ENCODE results near the gene PROX1.

Gene PROX1

DNA sequence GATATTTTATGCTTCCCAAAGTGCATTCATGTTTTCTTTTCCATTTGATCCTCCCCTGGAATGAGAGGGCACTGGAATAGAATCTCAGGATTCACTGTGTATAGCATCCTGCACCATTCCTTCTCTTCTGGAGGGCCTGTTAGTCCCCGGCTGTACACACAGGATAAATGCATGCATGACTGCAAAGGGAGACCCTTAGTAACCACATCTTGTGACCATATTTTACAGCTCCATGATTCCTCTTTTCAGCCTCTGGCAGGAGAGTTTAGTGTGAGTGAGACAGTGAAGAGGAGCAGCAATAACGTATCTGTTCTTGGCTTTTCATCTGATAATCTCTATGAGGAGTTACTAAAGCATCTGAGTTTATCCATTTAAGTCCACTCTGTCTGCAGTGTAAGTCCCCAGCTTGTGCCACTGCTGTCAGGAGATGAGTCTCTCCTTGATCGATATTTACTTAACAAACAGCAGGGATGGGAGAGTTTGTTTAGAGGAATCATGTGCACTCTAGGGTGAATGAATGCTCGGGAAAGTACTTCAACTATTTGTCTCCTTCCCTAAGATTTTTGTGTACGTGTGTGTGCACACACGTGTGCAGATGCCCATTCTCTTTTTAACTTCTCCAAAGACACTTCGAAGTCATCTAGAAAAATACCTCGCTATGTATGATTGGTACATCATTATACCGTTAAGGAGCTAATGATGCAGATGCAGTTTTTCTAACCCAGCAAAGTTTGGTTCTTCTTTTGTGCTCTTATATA, 41.1 kb downstream of the PROX1 start:
- Histone ChIP-seq H3K4me2 (no peak overlapping the region), H4K20me1 (0 out of 22 replicates have a peak, but pooled peaks cover 0 to 4% (median 0%) of the 10 kb centered on the region in 11 experiments), H3K4me1 (no peaks in the 10 kb centered on the region), H3K4me3 (no peak overlapping the region), H3K9ac (no peak overlapping the region), H3K36me3 (peaks cover 0 to 9% (median 0%) of the 10 kb centered on the region in 11 experiments; a peak in 2 of 22 replicates), H3K9me3 (replicated peaks in 1 of 11) (no peaks in the 10 kb centered on the region), H3K27me3 (no peaks in the 10 kb centered on the region), H3K27ac (no peak overlapping the region)
- TF ChIP-seq Cebpa-rat (IDR thresholded peaks at IDR 0.05), result no peak

DNA sequence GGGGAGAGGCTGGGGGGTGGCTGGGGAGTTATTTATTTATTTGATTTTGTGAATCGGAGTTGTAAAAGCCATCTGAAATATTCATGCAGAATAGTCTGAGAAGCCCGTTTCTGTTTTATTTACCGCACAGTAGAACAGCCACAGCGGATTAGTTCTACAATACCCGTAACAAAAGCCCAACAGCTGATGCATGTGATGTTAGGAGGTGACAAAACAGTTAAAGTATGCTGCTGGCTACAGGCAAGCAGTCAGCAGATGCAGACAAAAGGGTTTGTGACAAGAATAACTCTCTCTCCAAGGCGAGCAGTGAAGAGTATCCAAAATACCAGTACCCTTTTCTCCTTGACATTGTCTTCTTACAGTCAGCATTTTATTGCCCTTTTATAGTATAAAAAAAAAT, 42.0 kb downstream of the PROX1 start:
- Histone ChIP-seq H4K20me1 (0 out of 22 replicates have a peak, but pooled peaks cover 0 to 4% (median 0%) of the 10 kb centered on the region in 11 experiments), H3K4me1 (no peaks in the 10 kb centered on the region), H3K27me3 (no peaks in the 10 kb centered on the region), H3K36me3 (peaks cover 0 to 9% (median 0%) of the 10 kb centered on the region in 11 experiments; a peak in 2 of 22 replicates), H3K4me3 (no peak overlapping the region), H3K27ac (no peak overlapping the region), H3K4me2 (no peak overlapping the region), H3K9ac (no peak overlapping the region), H3K9me3 (replicated peaks in 1 of 11) (no peaks in the 10 kb centered on the region)
- no peak for TF ChIP-seq Cebpa-rat (IDR thresholded peaks at IDR 0.05)

DNA sequence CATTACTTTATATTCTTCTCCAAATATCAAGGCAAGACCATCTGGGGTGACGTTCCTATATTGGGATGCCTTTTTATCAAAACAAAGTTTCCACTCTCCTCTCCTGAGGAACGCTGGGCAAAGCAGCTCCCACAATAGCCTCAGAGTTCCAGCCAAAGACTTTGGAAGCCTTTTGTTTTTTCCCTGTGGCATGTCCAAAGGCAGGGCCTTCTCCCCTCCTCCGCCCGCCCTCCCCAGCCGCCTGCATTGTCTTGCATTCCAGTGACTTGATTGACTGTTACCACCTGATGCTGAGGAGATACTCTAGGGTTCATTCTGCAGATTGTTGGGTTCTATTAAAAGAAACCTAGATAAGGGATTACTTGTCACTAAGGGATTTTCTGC, 43.5 kb downstream of the PROX1 start:
- Histone ChIP-seq H3K4me1 (no peaks in the 10 kb centered on the region), H3K27me3 (no peaks in the 10 kb centered on the region), H4K20me1 (no peaks in the 10 kb centered on the region), H3K9me3 (replicated peaks in 1 of 11) (no peaks in the 10 kb centered on the region), H3K4me3 (no peak overlapping the region), H3K4me2 (no peak overlapping the region), H3K9ac (no peak overlapping the region), H3K36me3 (peaks cover 0 to 9% (median 0%) of the 10 kb centered on the region in 11 experiments; a peak in 3 of 22 replicates), H3K27ac (no peak overlapping the region)
- no peak for TF ChIP-seq Cebpa-rat (IDR thresholded peaks at IDR 0.05)

DNA sequence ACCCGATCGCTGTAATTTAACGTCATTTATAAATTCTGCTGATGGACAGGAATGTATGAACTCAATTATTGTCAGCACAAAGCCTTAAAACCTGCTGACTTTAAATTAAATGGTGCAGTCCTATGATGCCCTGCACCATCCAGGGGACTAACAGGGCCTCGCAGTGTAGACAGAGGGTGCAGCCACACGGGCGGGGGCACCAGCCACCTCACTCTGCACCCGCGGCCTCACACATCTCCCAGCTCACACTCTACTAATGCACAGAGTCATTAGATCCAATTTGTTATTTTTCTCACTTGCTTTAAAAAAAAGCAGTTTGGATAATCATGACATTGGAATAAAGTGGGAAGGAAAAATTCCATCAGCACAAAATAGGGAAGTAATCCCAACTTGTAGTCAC, 49.7 kb downstream of the PROX1 start:
- Histone ChIP-seq H3K27me3 (no peaks in the 10 kb centered on the region), H3K27ac (no peak overlapping the region), H3K9me3 (replicated peaks in 1 of 11) (no peaks in the 10 kb centered on the region), H3K4me3 (no peak overlapping the region), H4K20me1 (no peaks in the 10 kb centered on the region), H3K4me2 (no peak overlapping the region), H3K4me1 (peaks cover 0 to 10% (median 6%) of the 10 kb centered on the region in 10 experiments; a peak in 6 of 20 replicates), H3K9ac (no peak overlapping the region), H3K36me3 (peaks cover 0 to 15% (median 0%) of the 10 kb centered on the region in 11 experiments; a peak in 1 of 22 replicates)
- TF ChIP-seq Cebpa-rat (IDR thresholded peaks at IDR 0.05), result no peak

DNA sequence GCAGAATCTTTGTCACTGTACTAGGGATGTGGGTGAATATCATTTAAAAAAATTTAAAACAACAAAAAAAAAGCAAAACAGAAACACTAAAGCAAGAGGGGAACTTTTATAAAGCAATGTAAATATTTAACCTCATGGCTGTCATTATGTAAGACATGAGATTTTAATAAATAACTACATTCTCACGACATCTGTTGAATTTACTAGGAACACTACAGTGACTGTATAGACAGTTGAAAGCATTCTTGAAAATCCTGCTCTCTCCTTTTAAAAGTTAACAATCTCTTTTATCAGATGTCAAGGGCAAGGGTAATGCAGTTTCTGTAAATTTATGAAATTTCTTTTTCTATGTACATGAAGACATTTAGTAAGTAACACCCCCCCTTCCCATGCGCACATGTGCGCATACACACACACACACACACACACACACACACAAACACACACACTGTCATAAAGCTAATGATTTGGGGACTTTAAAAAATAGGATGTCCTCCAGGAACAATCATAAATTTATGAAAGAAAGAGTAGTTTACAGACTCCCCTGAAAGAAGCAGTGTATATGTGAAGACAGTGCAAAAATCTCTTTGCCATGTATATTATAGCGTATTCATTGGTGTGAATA, 51.7 kb downstream of the PROX1 start:
- Histone ChIP-seq H3K4me3 (no peak overlapping the region), H3K4me2 (no peak overlapping the region), H3K4me1 (peaks cover 0 to 10% (median 6%) of the 10 kb centered on the region in 10 experiments; a peak in 6 of 20 replicates), H4K20me1 (no peaks in the 10 kb centered on the region), H3K36me3 (peaks cover 0 to 15% (median 0%) of the 10 kb centered on the region in 11 experiments; a peak in 1 of 22 replicates), H3K9me3 (replicated peaks in 1 of 11) (no peaks in the 10 kb centered on the region), H3K27ac (no peak overlapping the region), H3K9ac (no peak overlapping the region), H3K27me3 (no peaks in the 10 kb centered on the region)
- TF ChIP-seq Cebpa-rat (IDR thresholded peaks at IDR 0.05), result no peak

DNA sequence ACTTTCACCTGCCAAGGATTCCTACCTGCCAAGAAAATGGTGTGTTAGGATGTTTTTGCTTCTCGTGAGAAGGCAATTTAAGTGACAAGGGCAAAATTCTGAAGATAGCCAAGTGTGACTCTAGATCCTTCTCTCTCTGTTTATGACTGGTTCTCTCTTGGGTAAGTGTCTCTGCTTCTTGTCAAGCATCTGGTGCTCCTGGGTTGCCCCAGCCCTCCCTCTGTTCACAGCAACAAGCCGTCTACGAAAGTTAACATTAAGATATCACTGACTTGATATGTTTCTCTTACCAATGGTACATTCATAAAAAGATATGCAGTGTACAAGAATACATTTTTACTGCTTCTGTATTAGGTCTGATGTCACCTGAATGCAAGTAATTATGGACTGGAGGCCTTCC, 55.4 kb downstream of the PROX1 start:
- H3K4me2 ChIP-seq, result no peak overlapping the region
- TF ChIP-seq Cebpa-rat (IDR thresholded peaks at IDR 0.05), result no peak

DNA sequence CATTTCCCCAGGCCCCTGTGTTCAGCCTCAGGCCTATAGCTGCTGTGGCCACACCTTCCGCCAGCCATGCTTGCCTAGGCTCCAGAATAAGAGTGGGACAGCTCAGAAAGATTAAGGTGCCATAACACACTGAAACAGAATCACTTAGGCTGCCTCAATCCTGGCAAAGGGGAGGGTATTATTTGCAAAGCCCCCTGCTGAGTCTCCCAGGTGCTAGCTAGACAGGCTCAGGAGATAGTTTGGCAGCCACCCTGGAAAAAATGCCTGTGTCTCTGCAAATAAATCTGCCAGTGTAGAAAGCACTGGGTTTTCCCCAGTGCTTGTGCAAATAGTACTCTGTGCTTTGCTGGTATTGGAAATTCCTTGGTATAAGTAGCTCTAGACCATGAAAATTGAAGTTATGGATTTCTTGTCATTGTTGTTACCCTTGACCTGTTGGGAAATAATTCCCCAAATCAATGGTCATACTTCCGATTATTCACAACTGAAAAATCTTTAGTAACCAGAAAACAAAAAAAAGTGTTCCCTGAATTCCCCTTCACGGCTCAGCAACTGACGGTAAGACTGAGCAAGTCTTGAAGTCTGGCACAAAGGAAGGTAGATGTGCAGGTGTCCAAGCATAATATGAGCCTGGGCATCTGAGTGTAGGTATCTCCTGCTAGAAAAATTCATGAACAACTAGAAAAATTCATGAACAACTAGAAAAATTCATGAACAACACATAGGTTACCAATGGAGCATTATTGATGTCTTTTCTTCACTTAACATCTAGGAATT, 56.9 kb downstream of the PROX1 start:
- peaks cover 14 to 22% (median 19%) of the 10 kb centered on the region in 11 experiments; a peak in 20 of 22 replicates for H3K9me3 ChIP-seq (replicated peaks in 1 of 11)
- H3K36me3 ChIP-seq, result no peaks in the 10 kb centered on the region
- no peak overlapping the region for H3K4me3 ChIP-seq
- H3K4me1 ChIP-seq, result no peaks in the 10 kb centered on the region
- H4K20me1 ChIP-seq, result no peaks in the 10 kb centered on the region
- no peak overlapping the region for H3K9ac ChIP-seq
- H3K27ac ChIP-seq, result no peak overlapping the region
- H3K27me3 ChIP-seq, result no peaks in the 10 kb centered on the region
- no peak for TF ChIP-seq Cebpa-rat (IDR thresholded peaks at IDR 0.05)
- no peak overlapping the region for H3K4me2 ChIP-seq

More for the DNA sequence above, 55.4 kb downstream of the PROX1 start:
- no peaks in the 10 kb centered on the region for H3K27me3 ChIP-seq
- no peaks in the 10 kb centered on the region for H3K36me3 ChIP-seq
- no peak overlapping the region for H3K27ac ChIP-seq
- H4K20me1 ChIP-seq, result no peaks in the 10 kb centered on the region
- no peak overlapping the region for H3K4me3 ChIP-seq
- peaks cover 0 to 5% (median 3%) of the 10 kb centered on the region in 10 experiments; a peak in 5 of 20 replicates for H3K4me1 ChIP-seq
- H3K9ac ChIP-seq, result no peak overlapping the region
- H3K9me3 ChIP-seq (replicated peaks in 1 of 11), result peaks cover 4 to 12% (median 9%) of the 10 kb centered on the region in 11 experiments; a peak in 20 of 22 replicates

DNA sequence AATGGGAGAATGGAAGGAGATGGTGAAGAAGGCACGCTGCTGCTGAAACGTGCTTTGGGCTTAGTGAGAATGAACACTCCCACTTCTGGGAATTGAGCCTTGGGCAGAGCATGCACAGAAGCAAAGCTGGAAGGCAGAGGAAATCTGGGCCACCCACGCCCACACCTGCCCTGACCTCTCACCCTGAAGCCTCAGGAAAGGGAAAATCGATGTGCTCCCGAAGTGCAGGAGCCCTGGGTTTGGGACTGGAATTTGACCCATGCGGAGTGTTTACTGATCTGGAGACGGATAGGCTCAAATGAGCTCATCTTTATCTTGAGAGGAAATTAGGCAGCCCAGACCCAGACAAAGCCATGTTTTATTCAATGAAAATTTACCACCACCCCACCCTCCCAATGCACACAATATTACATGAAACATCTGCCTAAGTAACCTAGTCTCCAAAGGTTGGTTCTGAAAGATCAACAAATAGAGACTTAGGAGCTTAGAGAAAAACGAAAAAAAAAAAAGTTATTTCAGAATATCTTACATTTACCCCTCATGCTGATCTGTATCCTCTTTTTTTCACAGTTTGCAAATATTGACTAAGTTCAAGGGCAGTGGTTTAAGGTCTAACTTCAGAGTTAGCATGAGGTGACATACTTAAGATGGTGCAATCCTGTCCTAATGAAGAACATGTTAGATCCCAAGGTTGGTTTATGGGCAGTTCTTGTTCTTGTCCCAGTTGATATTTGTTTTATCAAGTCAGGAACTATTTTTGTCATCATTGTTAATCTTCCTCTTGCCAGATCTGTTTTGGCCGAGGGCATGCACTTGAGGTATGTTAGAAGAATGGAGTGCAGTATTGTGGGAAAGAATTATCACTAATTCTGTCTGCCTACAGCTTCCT, 63.0 kb downstream of the PROX1 start:
- no peaks in the 10 kb centered on the region for H4K20me1 ChIP-seq
- no peaks in the 10 kb centered on the region for H3K4me1 ChIP-seq
- no peak for TF ChIP-seq Cebpa-rat (IDR thresholded peaks at IDR 0.05)
- no peaks in the 10 kb centered on the region for H3K36me3 ChIP-seq
- no peak overlapping the region for H3K4me2 ChIP-seq
- H3K4me3 ChIP-seq, result no peak overlapping the region
- H3K27ac ChIP-seq, result no peak overlapping the region
- no peak overlapping the region for H3K9ac ChIP-seq
- no peaks in the 10 kb centered on the region for H3K27me3 ChIP-seq
- H3K9me3 ChIP-seq (replicated peaks in 1 of 11), result peaks cover 14 to 22% (median 19%) of the 10 kb centered on the region in 11 experiments; a peak in 20 of 22 replicates

Data from BLaER1 treated with 17β-estradiol and CSF1 and Interleukin-3, amounts not matched to agents 10 nM and 100 nM (cell line).